HEK293 (cell line): Measurements from ENCODE around the gene PDE4D.

Experiments
- IKZF3 ChIP-seq: fragments of 450-650 bp; IDR thresholded peaks from 2 replicates; pipeline ENCODE4 v1.5.0; 2018; ENCODE audit warnings: missing biosample characterization, mild to moderate bottlenecking, missing genetic modification characterization, moderate library complexity
- KLF10 ChIP-seq: fragments of 450-650 bp; IDR thresholded peaks from 2 replicates; pipeline ENCODE4 v1.5.1; 2018; ENCODE audit warnings: missing biosample characterization, mild to moderate bottlenecking, missing genetic modification characterization
- KLF16 ChIP-seq: fragments of 450-650 bp; formaldehyde crosslinking; IDR thresholded peaks from 2 replicates; pipeline ENCODE4 v1.5.1; 2017; ENCODE audit warnings: missing biosample characterization, missing genetic modification characterization
- KLF7 ChIP-seq: fragments of 450-650 bp; formaldehyde crosslinking; IDR thresholded peaks from 2 replicates; pipeline ENCODE4 v1.5.1; 2016; ENCODE audit warnings: missing biosample characterization, missing genetic modification characterization, borderline replicate concordance
- MZF1 ChIP-seq: fragments of 450-650 bp; formaldehyde crosslinking; IDR thresholded peaks from 2 replicates; pipeline ENCODE4 v1.5.1; 2017; ENCODE audit warnings: missing biosample characterization, missing genetic modification characterization, borderline replicate concordance
- PRDM1 ChIP-seq: fragments of 450-650 bp; formaldehyde crosslinking; IDR thresholded peaks from 2 replicates; pipeline ENCODE4; 2016; ENCODE audit warnings: missing biosample characterization, missing genetic modification characterization
- TRIM28 ChIP-seq: IDR thresholded peaks from 2 replicates; pipeline ENCODE4 v1.6.1; 2011; ENCODE audit warnings: low read length, control low read depth, borderline replicate concordance
- ZBTB17 ChIP-seq: fragments of 450-650 bp; formaldehyde crosslinking; IDR thresholded peaks from 2 replicates; pipeline ENCODE4 v1.5.1; 2016; ENCODE audit warnings: missing biosample characterization, missing genetic modification characterization
- ZNF10 ChIP-seq: fragments of 450-650 bp; formaldehyde crosslinking; IDR thresholded peaks from 2 replicates; pipeline ENCODE4 v1.5.1; 2017; ENCODE audit warnings: missing biosample characterization, missing genetic modification characterization
- ZNF112 ChIP-seq: fragments of 450-650 bp; formaldehyde crosslinking; IDR thresholded peaks from 2 replicates; pipeline ENCODE4 v1.5.0; 2017; ENCODE audit warnings: missing biosample characterization, missing genetic modification characterization
- ZNF132 ChIP-seq: fragments of 450-650 bp; formaldehyde crosslinking; IDR thresholded peaks from 2 replicates; pipeline ENCODE4 v1.5.1; 2017; ENCODE audit warnings: missing biosample characterization, missing genetic modification characterization, borderline replicate concordance
- ZNF214 ChIP-seq: fragments of 450-650 bp; formaldehyde crosslinking; IDR thresholded peaks from 2 replicates; pipeline ENCODE4 v1.5.1; 2017; ENCODE audit warnings: missing biosample characterization, mild to moderate bottlenecking, missing genetic modification characterization, borderline replicate concordance
- ZNF292 ChIP-seq: fragments of 450-650 bp; formaldehyde crosslinking; IDR thresholded peaks from 2 replicates; pipeline ENCODE4 v1.5.1; 2016; ENCODE audit warnings: low read depth, missing biosample characterization, missing genetic modification characterization, borderline replicate concordance
- ZNF366 ChIP-seq: fragments of 450-650 bp; formaldehyde crosslinking; conservative IDR thresholded peaks from 2 replicates; pipeline ENCODE4 v1.5.1; 2016; ENCODE audit warnings: missing biosample characterization, missing genetic modification characterization
- ZNF549 ChIP-seq: fragments of 450-650 bp; IDR thresholded peaks from 2 replicates; pipeline ENCODE4 v1.5.1; 2018; ENCODE audit warnings: missing biosample characterization, missing genetic modification characterization, mild to moderate bottlenecking, inconsistent platforms, moderate library complexity
- ZNF555 ChIP-seq: fragments of 450-650 bp; formaldehyde crosslinking; conservative IDR thresholded peaks from 2 replicates; pipeline ENCODE4 v1.5.1; 2017; ENCODE audit warnings: missing biosample characterization, mild to moderate bottlenecking, missing genetic modification characterization, inconsistent platforms
- ZNF600 ChIP-seq: fragments of 450-650 bp; formaldehyde crosslinking; IDR thresholded peaks from 2 replicates; pipeline ENCODE4 v1.5.1; 2016; ENCODE audit warnings: missing biosample characterization, missing genetic modification characterization
- ZNF654 ChIP-seq: fragments of 450-650 bp; formaldehyde crosslinking; IDR thresholded peaks from 2 replicates; pipeline ENCODE4 v1.5.1; 2016; ENCODE audit warnings: low read depth, missing biosample characterization, missing genetic modification characterization
- ZNF792 ChIP-seq: fragments of 450-650 bp; formaldehyde crosslinking; IDR thresholded peaks from 2 replicates; pipeline ENCODE4 v1.5.1; 2016; ENCODE audit warnings: missing biosample characterization, missing genetic modification characterization
- ZSCAN23 ChIP-seq: fragments of 450-650 bp; formaldehyde crosslinking; IDR thresholded peaks from 2 replicates; pipeline ENCODE4 v1.5.1; 2016; ENCODE audit warnings: missing biosample characterization, missing genetic modification characterization
- TF ChIP-seq, protein P1 (sequence below): fragments of 450-650 bp; formaldehyde crosslinking; IDR thresholded peaks from 2 replicates; pipeline ENCODE4 v1.5.1; 2016; ENCODE audit warnings: missing biosample characterization, missing genetic modification characterization
- TF ChIP-seq, protein P2 (sequence below): fragments of 450-650 bp; formaldehyde crosslinking; IDR thresholded peaks from 2 replicates; pipeline ENCODE4 v1.5.1; 2016; ENCODE audit warnings: missing biosample characterization, missing genetic modification characterization
- TF ChIP-seq, protein P3 (sequence below): fragments of 450-650 bp; formaldehyde crosslinking; IDR thresholded peaks from 2 replicates; pipeline ENCODE4 v1.5.1; 2016; ENCODE audit warnings: missing biosample characterization, missing genetic modification characterization
- TF ChIP-seq, protein P4 (sequence below): fragments of 450-650 bp; formaldehyde crosslinking; IDR thresholded peaks from 2 replicates; pipeline ENCODE4 v1.5.1; 2016; ENCODE audit warnings: missing biosample characterization, missing genetic modification characterization
- TF ChIP-seq, protein P5 (sequence below): IDR thresholded peaks from 2 replicates; pipeline ENCODE4 v1.6.1; 2011; ENCODE audit warnings: mild to moderate bottlenecking, low read depth, low read length, borderline replicate concordance

Gene PDE4D

DNA sequence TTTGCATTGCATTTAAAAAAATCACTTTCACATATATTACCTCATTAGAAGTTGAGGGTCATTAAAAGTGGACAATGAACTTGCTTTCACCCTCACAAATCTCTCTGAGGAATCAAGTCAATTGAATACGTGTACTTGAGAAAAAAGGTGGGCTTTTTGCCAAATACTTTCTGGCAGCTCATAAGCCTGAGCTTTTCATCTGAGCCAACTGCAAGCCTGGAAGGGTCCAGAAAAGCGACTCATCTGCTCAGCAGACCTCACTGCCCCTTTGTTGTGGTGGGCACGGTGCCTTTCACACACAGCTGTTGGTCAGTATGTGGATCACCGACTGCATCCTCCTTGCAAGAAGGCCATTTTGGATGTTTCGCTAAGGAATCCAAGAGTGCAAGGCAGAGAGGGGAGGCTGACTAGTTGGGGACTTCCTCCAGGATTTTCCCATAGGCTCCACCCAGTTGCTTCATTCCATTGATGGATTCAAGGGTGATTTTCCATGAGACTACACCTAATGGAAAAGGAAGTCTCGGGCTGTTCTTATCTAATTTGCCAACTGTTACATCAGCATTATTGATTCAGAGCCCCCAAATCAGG is 564.7 kb downstream of the PDE4D start (continued):
- TF ChIP-seq, protein P1, sequence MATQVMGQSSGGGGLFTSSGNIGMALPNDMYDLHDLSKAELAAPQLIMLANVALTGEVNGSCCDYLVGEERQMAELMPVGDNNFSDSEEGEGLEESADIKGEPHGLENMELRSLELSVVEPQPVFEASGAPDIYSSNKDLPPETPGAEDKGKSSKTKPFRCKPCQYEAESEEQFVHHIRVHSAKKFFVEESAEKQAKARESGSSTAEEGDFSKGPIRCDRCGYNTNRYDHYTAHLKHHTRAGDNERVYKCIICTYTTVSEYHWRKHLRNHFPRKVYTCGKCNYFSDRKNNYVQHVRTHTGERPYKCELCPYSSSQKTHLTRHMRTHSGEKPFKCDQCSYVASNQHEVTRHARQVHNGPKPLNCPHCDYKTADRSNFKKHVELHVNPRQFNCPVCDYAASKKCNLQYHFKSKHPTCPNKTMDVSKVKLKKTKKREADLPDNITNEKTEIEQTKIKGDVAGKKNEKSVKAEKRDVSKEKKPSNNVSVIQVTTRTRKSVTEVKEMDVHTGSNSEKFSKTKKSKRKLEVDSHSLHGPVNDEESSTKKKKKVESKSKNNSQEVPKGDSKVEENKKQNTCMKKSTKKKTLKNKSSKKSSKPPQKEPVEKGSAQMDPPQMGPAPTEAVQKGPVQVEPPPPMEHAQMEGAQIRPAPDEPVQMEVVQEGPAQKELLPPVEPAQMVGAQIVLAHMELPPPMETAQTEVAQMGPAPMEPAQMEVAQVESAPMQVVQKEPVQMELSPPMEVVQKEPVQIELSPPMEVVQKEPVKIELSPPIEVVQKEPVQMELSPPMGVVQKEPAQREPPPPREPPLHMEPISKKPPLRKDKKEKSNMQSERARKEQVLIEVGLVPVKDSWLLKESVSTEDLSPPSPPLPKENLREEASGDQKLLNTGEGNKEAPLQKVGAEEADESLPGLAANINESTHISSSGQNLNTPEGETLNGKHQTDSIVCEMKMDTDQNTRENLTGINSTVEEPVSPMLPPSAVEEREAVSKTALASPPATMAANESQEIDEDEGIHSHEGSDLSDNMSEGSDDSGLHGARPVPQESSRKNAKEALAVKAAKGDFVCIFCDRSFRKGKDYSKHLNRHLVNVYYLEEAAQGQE (tag by site-specific recombination), result no peak
- TF ChIP-seq, protein P2, sequence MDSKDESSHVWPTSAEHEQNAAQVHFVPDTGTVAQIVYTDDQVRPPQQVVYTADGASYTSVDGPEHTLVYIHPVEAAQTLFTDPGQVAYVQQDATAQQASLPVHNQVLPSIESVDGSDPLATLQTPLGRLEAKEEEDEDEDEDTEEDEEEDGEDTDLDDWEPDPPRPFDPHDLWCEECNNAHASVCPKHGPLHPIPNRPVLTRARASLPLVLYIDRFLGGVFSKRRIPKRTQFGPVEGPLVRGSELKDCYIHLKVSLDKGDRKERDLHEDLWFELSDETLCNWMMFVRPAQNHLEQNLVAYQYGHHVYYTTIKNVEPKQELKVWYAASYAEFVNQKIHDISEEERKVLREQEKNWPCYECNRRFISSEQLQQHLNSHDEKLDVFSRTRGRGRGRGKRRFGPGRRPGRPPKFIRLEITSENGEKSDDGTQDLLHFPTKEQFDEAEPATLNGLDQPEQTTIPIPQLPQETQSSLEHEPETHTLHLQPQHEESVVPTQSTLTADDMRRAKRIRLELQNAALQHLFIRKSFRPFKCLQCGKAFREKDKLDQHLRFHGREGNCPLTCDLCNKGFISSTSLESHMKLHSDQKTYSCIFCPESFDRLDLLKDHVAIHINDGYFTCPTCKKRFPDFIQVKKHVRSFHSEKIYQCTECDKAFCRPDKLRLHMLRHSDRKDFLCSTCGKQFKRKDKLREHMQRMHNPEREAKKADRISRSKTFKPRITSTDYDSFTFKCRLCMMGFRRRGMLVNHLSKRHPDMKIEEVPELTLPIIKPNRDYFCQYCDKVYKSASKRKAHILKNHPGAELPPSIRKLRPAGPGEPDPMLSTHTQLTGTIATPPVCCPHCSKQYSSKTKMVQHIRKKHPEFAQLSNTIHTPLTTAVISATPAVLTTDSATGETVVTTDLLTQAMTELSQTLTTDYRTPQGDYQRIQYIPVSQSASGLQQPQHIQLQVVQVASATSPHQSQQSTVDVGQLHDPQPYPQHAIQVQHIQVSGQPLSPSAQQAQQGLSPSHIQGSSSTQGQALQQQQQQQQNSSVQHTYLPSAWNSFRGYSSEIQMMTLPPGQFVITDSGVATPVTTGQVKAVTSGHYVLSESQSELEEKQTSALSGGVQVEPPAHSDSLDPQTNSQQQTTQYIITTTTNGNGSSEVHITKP (tag by site-specific recombination), result peak; percentile 47; the same call in 1 of the 2 replicates
- TF ChIP-seq ZNF549 (tag by site-specific recombination), result no peak
- no peak for TF ChIP-seq ZNF366 (tag by site-specific recombination)
- TF ChIP-seq, protein P3, sequence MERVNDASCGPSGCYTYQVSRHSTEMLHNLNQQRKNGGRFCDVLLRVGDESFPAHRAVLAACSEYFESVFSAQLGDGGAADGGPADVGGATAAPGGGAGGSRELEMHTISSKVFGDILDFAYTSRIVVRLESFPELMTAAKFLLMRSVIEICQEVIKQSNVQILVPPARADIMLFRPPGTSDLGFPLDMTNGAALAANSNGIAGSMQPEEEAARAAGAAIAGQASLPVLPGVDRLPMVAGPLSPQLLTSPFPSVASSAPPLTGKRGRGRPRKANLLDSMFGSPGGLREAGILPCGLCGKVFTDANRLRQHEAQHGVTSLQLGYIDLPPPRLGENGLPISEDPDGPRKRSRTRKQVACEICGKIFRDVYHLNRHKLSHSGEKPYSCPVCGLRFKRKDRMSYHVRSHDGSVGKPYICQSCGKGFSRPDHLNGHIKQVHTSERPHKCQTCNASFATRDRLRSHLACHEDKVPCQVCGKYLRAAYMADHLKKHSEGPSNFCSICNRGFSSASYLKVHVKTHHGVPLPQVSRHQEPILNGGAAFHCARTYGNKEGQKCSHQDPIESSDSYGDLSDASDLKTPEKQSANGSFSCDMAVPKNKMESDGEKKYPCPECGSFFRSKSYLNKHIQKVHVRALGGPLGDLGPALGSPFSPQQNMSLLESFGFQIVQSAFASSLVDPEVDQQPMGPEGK (tag by site-specific recombination), result 0 out of 2 replicates have a peak, but pooled peaks have one; percentile 25
- TF ChIP-seq ZNF292 (tag by site-specific recombination), result no peak
- no peak for TF ChIP-seq ZNF112 (tag by site-specific recombination)
- TF ChIP-seq TRIM28, result no peak
- TF ChIP-seq, protein P4, sequence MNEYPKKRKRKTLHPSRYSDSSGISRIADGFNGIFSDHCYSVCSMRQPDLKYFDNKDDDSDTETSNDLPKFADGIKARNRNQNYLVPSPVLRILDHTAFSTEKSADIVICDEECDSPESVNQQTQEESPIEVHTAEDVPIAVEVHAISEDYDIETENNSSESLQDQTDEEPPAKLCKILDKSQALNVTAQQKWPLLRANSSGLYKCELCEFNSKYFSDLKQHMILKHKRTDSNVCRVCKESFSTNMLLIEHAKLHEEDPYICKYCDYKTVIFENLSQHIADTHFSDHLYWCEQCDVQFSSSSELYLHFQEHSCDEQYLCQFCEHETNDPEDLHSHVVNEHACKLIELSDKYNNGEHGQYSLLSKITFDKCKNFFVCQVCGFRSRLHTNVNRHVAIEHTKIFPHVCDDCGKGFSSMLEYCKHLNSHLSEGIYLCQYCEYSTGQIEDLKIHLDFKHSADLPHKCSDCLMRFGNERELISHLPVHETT (tag by site-specific recombination), result no peak
- TF ChIP-seq KLF10 (tag by site-specific recombination), result no peak
- no peak for TF ChIP-seq ZNF214 (tag by site-specific recombination)
- no peak for TF ChIP-seq ZNF792 (tag by site-specific recombination)
- peak; percentile 61 for TF ChIP-seq ZBTB17 (tag by site-specific recombination)
- TF ChIP-seq, protein P5, sequence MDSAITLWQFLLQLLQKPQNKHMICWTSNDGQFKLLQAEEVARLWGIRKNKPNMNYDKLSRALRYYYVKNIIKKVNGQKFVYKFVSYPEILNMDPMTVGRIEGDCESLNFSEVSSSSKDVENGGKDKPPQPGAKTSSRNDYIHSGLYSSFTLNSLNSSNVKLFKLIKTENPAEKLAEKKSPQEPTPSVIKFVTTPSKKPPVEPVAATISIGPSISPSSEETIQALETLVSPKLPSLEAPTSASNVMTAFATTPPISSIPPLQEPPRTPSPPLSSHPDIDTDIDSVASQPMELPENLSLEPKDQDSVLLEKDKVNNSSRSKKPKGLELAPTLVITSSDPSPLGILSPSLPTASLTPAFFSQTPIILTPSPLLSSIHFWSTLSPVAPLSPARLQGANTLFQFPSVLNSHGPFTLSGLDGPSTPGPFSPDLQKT, result no peak
- no peak for TF ChIP-seq KLF7
- peak; percentile 55 for TF ChIP-seq IKZF3
- no peak for TF ChIP-seq ZNF10 (tag by site-specific recombination)
- TF ChIP-seq KLF16 (tag by site-specific recombination), result no peak
- TF ChIP-seq ZSCAN23 (tag by site-specific recombination), result no peak
- TF ChIP-seq ZNF654 (tag by site-specific recombination), result no peak
- no peak for TF ChIP-seq ZNF132 (tag by site-specific recombination)
- TF ChIP-seq MZF1 (tag by site-specific recombination), result peak; percentile 75; the same call in 1 of the 2 replicates
- no peak for TF ChIP-seq ZNF555 (tag by site-specific recombination)
- TF ChIP-seq PRDM1 (tag by site-specific recombination), result 0 out of 2 replicates have a peak, but pooled peaks have one; percentile 8
- no peak for TF ChIP-seq ZNF600 (tag by site-specific recombination)
